OCI-LY3 (cell line): Measurements from ENCODE around the gene IFNA2.

Experiments used
- EZH2phosphoT487 ChIP-seq: fragments of 200-600 bp; shearing (Covaris generic); IDR thresholded peaks from 2 replicates; pipeline ENCODE4 v1.6.1; 2018; ENCODE audit warnings: antibody characterized with exemption, mixed run types, low read depth
- TF ChIP-seq, protein P1 (sequence below): fragments of 200-600, 300-600 bp; sonication (generic); IDR thresholded peaks from 2 replicates; pipeline ENCODE4 v1.5.1; 2014; ENCODE audit warnings: antibody characterized with exemption, low read length, low read depth

- TF ChIP-seq, protein P1, sequence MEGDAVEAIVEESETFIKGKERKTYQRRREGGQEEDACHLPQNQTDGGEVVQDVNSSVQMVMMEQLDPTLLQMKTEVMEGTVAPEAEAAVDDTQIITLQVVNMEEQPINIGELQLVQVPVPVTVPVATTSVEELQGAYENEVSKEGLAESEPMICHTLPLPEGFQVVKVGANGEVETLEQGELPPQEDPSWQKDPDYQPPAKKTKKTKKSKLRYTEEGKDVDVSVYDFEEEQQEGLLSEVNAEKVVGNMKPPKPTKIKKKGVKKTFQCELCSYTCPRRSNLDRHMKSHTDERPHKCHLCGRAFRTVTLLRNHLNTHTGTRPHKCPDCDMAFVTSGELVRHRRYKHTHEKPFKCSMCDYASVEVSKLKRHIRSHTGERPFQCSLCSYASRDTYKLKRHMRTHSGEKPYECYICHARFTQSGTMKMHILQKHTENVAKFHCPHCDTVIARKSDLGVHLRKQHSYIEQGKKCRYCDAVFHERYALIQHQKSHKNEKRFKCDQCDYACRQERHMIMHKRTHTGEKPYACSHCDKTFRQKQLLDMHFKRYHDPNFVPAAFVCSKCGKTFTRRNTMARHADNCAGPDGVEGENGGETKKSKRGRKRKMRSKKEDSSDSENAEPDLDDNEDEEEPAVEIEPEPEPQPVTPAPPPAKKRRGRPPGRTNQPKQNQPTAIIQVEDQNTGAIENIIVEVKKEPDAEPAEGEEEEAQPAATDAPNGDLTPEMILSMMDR = no peak
- TF ChIP-seq EZH2phosphoT487 = no peak
Measured at GRCh38 chr9:21399956-21400355, 14.8 kb upstream of the IFNA2 start.
